ENCODE data around the gene DACT1. TPM values are rescaled to one million over a fixed set of nuclear protein-coding genes. Genes with fewer than 3 reads are reported as not detected.
"Not testable (repeated sequence)": the region's sequence is repeated elsewhere in the genome, so short reads cannot be mapped to it uniquely, and the experiment has no call there.

The DACT1 gene, protein sequence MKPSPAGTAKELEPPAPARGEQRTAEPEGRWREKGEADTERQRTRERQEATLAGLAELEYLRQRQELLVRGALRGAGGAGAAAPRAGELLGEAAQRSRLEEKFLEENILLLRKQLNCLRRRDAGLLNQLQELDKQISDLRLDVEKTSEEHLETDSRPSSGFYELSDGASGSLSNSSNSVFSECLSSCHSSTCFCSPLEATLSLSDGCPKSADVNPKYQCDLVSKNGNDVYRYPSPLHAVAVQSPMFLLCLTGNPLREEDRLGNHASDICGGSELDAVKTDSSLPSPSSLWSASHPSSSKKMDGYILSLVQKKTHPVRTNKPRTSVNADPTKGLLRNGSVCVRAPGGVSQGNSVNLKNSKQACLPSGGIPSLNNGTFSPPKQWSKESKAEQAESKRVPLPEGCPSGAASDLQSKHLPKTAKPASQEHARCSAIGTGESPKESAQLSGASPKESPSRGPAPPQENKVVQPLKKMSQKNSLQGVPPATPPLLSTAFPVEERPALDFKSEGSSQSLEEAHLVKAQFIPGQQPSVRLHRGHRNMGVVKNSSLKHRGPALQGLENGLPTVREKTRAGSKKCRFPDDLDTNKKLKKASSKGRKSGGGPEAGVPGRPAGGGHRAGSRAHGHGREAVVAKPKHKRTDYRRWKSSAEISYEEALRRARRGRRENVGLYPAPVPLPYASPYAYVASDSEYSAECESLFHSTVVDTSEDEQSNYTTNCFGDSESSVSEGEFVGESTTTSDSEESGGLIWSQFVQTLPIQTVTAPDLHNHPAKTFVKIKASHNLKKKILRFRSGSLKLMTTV
- total RNA-seq = 10 to 100 TPM; 11.3 to 15.1 TPM

DNA sequence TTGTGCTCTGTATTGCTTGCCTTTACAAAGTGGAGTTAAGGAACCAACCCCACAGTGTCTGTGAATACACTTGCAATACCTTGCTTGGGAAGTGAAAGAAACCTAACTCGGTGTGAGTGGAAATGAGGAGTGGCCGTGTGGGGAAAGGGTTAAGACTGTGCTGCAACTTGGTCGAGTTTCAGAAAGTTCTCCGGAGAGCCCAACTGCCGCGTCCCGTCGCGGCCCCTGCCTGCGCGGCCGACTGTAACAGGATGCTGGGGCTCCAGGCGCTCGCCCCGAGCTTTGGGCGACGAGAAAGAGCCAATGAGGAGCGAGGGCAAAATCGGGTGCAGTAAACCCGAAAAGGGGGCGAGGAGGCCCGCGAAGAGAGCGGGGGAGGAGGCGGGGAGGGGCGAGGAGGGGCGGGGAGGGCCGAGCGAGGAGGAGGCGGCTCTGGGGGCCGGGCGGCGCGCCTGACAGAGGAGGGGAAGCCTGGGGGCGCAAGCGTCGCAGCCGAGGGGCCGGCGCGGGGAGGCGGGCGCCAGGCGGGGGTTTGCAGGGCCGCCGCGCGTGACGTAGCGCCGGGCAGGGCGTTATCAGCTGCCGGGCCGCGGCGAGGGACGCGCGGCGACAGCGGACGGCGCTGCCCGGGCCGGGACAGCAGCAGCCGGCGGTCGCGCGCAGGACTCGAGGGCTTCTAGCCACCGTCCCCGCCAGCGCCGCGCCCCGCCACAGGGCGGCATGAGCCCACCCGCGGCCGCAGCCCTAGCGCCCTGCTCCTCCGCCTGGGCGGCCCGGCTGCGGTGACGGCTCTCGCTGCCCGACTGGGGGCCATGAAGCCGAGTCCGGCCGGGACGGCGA lies at the start of gene DACT1:
Gene DACT1, plus strand, starts transcription at position 572 of the 840 bp plus-strand sequence. Its CDS starts 241 bp downstream, at position 813.
- peaks cover 0 to 6% of the 10 kb centered on the region in 2 donors for H3K36me3 Mint-ChIP-seq (ENCODE audit: insufficient read depth in 2 of 2)
- H3K27ac Mint-ChIP-seq = peak within 1 kb of the TSS; percentile 64
- DNase-seq (peak; percentile 70 to 81), ATAC-seq (replicated peaks in 1 of 2) (peak; percentile 74 to 75)
- no peaks in the 10 kb centered on the region for H3K9me3 Mint-ChIP-seq
- peaks cover 13% of the 10 kb centered on the region for H3K27me3 Mint-ChIP-seq (ENCODE audit: low read depth)
- peak within 1 kb of the TSS; percentile 89 to 91 for H3K4me3 Mint-ChIP-seq
- H3K4me1 Mint-ChIP-seq (ENCODE audit: low read depth) = peaks cover 58% of the 10 kb centered on the region

GRCh38 chr14:58588321-58588720 lies 49.4 kb upstream of the DACT1 start:
- H3K27me3 Mint-ChIP-seq (ENCODE audit: low read depth); H3K9me3 Mint-ChIP-seq; H3K27ac Mint-ChIP-seq; H3K4me1 Mint-ChIP-seq (ENCODE audit: low read depth); DNase-seq; H3K4me3 Mint-ChIP-seq; H3K36me3 Mint-ChIP-seq (ENCODE audit: insufficient read depth in 2 of 2); ATAC-seq (replicated peaks in 1 of 2): not testable (repeated sequence)

DNA sequence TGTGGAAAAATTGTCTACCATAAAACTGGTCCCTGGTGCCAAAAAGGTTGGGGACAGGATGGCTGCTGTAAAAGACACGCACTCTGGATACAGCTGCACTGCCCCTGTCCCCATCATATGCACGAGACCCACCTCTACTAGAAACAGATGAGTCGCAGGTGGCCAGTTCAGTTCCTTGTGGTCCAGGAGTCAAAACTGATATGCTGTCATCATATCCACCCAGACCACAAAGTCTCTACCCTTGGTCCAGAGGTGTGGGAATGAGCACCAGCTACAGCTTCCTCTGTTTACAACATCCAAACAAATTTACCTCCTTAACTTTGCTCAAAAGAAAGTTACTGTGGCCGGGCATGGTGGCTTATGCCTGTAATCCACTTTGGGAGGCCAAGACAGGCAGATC lies 43.8 kb upstream of the DACT1 start:
- H3K4me1 Mint-ChIP-seq (ENCODE audit: low read depth) = peaks cover 35% of the 10 kb centered on the region
- peak; percentile 50 to 56 for ATAC-seq (replicated peaks in 1 of 2)

DNA sequence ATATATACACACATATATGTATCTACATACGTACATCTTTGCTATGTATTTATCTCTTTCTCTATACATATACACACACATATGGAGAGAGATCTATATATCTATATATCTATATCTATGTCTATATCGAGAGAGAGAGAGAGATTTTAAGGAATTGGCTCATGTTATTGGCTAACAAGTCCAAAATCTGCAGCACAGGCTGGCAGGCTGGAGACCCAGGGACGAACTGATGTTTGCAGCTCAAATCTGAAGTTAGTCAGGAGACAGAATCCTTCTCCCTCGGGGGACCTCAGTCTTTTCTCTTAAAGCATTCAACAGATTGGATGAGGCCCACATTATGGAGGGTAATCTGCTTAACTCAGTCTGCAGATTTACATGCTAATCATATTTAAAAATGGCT lies 40.7 kb upstream of the DACT1 start:
- no peaks in the 10 kb centered on the region for H3K27me3 Mint-ChIP-seq (ENCODE audit: low read depth)
- no peaks in the 10 kb centered on the region for H3K9me3 Mint-ChIP-seq

More for the DNA sequence above, 43.8 kb upstream of the DACT1 start:
- Mint-ChIP-seq H3K4me3 (no peak overlapping the region), H3K27ac (no peak overlapping the region), H3K27me3 (ENCODE audit: low read depth) (no peaks in the 10 kb centered on the region), H3K9me3 (no peaks in the 10 kb centered on the region), H3K36me3 (ENCODE audit: insufficient read depth in 2 of 2) (peaks cover 0 to 2% of the 10 kb centered on the region in 2 donors)
- peak in 1 of 2 donors; percentile 16 for DNase-seq

GRCh38 chr14:58598028-58598803 lies 39.5 kb upstream of the DACT1 start:
- DNase-seq = peak in 1 of 2 donors; percentile 24

More for the DNA sequence above, 40.7 kb upstream of the DACT1 start:
- H3K27ac Mint-ChIP-seq = no peak overlapping the region
- peaks cover 0 to under 1% of the 10 kb centered on the region in 2 donors for H3K36me3 Mint-ChIP-seq (ENCODE audit: insufficient read depth in 2 of 2)
- H3K4me3 Mint-ChIP-seq = no peak overlapping the region
- peaks cover 43% of the 10 kb centered on the region for H3K4me1 Mint-ChIP-seq (ENCODE audit: low read depth)
- ATAC-seq (replicated peaks in 1 of 2) (no peak), DNase-seq (no peak)

DNA sequence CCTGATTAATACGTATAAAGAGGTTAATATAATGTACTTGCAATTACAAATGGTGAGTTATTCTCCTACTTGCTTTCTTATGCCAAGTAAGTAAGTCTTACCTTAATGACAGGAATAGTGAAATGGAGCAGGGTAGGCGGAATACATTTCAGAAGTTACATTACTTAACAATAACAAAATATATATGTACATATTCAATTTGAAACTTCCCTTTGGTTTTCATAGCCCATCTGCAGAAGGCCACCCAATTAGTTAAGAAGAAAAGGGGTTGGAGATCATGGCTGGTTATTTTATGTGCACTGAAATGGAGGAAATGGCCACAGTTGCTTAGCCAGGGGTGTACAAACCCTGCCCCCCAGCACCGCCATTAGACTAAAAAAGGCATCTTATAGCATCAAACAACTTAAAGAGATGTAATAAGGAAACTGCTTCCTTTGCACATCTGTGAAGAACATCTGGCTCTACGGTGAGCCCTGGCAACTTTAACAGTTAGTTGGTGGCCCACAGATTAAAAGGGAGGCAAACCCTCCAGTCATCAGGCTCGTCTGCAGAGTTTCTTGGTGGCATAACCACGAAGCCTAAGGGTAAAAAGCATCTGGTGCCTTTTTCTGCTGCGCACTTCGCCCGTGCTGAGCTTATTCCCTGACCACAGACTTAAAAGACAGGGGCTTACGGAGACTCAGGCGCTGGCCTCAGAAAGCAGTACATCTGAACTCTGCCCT lies 38.8 kb upstream of the DACT1 start:
- Mint-ChIP-seq H3K27me3 (ENCODE audit: low read depth) (no peaks in the 10 kb centered on the region), H3K27ac (no peak overlapping the region), H3K36me3 (ENCODE audit: insufficient read depth in 2 of 2) (no peaks in the 10 kb centered on the region), H3K9me3 (no peaks in the 10 kb centered on the region), H3K4me1 (ENCODE audit: low read depth) (peaks cover 43% of the 10 kb centered on the region), H3K4me3 (peak overlapping the region; percentile 29 to 49)
- DNase-seq (no peak), ATAC-seq (replicated peaks in 1 of 2) (peak; percentile 3 to 28)

More at GRCh38 chr14:58598028-58598803, 39.5 kb upstream of the DACT1 start:
- H3K4me3 Mint-ChIP-seq = peak overlapping the region; percentile 29 to 49
- H3K27ac Mint-ChIP-seq = no peak overlapping the region
- no peaks in the 10 kb centered on the region for H3K27me3 Mint-ChIP-seq (ENCODE audit: low read depth)
- H3K36me3 Mint-ChIP-seq (ENCODE audit: insufficient read depth in 2 of 2) = no peaks in the 10 kb centered on the region
- H3K4me1 Mint-ChIP-seq (ENCODE audit: low read depth) = peaks cover 43% of the 10 kb centered on the region
- no peaks in the 10 kb centered on the region for H3K9me3 Mint-ChIP-seq
- peak; percentile 81 to 91 for ATAC-seq (replicated peaks in 1 of 2)

- Mint-ChIP-seq H3K9me3 (no peaks in the 10 kb centered on the region), H3K27ac (no peak overlapping the region), H3K4me3 (peak overlapping the region; percentile 6 to 29), H3K4me1 (ENCODE audit: low read depth) (peaks cover 43% of the 10 kb centered on the region), H3K36me3 (ENCODE audit: insufficient read depth in 2 of 2) (no peaks in the 10 kb centered on the region), H3K27me3 (ENCODE audit: low read depth) (no peaks in the 10 kb centered on the region)
- ATAC-seq (replicated peaks in 1 of 2) (no peak), DNase-seq (no peak)
Observed at GRCh38 chr14:58599707-58600106, 38.1 kb upstream of the DACT1 start.

- no peaks in the 10 kb centered on the region for H3K9me3 Mint-ChIP-seq
- no peaks in the 10 kb centered on the region for H3K4me1 Mint-ChIP-seq (ENCODE audit: low read depth)
- H3K36me3 Mint-ChIP-seq (ENCODE audit: insufficient read depth in 2 of 2) = no peaks in the 10 kb centered on the region
- no peak for DNase-seq
- H3K4me3 Mint-ChIP-seq = no peak overlapping the region
- H3K27ac Mint-ChIP-seq = no peak overlapping the region
- H3K27me3 Mint-ChIP-seq (ENCODE audit: low read depth) = no peaks in the 10 kb centered on the region
- no peak for ATAC-seq (replicated peaks in 1 of 2)
Observed at GRCh38 chr14:58605465-58605864, 32.3 kb upstream of the DACT1 start.

GRCh38 chr14:58607131-58607951 lies 30.4 kb upstream of the DACT1 start:
- Mint-ChIP-seq H3K4me1 (ENCODE audit: low read depth) (no peaks in the 10 kb centered on the region), H3K4me3 (no peak overlapping the region), H3K9me3 (no peaks in the 10 kb centered on the region), H3K27me3 (ENCODE audit: low read depth) (no peaks in the 10 kb centered on the region), H3K27ac (no peak overlapping the region), H3K36me3 (ENCODE audit: insufficient read depth in 2 of 2) (no peaks in the 10 kb centered on the region)
- ATAC-seq (replicated peaks in 1 of 2) (no peak), DNase-seq (no peak)

GRCh38 chr14:58607952-58608317 lies 29.8 kb upstream of the DACT1 start:
- ATAC-seq (replicated peaks in 1 of 2) = no peak
- DNase-seq = no peak
- H3K27ac Mint-ChIP-seq = no peak overlapping the region
- no peak overlapping the region for H3K4me3 Mint-ChIP-seq
- H3K36me3 Mint-ChIP-seq (ENCODE audit: insufficient read depth in 2 of 2) = no peaks in the 10 kb centered on the region
- H3K4me1 Mint-ChIP-seq (ENCODE audit: low read depth) = no peaks in the 10 kb centered on the region
- no peaks in the 10 kb centered on the region for H3K27me3 Mint-ChIP-seq (ENCODE audit: low read depth)
- no peaks in the 10 kb centered on the region for H3K9me3 Mint-ChIP-seq

DNA sequence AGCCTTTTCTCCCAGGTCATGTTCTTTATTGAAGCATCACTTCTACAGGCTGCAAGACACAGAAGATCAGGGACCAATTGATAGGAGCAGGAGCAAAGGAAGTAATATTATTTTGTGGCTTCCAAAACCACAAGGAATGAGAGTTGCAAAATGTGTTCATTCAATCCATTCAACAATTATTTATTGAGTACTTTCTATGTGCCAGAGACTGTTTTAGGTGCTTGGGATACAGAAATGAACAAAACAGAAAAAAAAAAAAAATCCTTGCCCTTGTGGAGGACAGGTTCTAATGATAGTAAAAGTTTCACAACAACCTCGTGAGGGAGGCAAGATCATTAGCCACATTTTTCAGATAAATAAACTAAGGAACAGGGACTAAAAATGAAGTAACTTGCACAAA lies 20.1 kb upstream of the DACT1 start:
- Mint-ChIP-seq H3K4me3 (no peak overlapping the region), H3K4me1 (ENCODE audit: low read depth) (peaks cover 7% of the 10 kb centered on the region), H3K36me3 (ENCODE audit: insufficient read depth in 2 of 2) (no peaks in the 10 kb centered on the region), H3K27ac (no peak overlapping the region), H3K9me3 (no peaks in the 10 kb centered on the region), H3K27me3 (ENCODE audit: low read depth) (no peaks in the 10 kb centered on the region)
- DNase-seq (no peak), ATAC-seq (replicated peaks in 1 of 2) (no peak)
